Stimulated activated CD4-positive, alpha-beta T cell treated with anti-CD3 and anti-CD28 coated beads, Interleukin-4, amount 100 ng/mL, for 4 hours (primary cell): ENCODE data around the gene SEMA6A.

ENCODE experiments used
- DNase-seq, 2 experiments: peaks; one replicate each; pipeline ENCODE4 v3.0.0-alpha.2; 2020

SEMA6A gene

DNA sequence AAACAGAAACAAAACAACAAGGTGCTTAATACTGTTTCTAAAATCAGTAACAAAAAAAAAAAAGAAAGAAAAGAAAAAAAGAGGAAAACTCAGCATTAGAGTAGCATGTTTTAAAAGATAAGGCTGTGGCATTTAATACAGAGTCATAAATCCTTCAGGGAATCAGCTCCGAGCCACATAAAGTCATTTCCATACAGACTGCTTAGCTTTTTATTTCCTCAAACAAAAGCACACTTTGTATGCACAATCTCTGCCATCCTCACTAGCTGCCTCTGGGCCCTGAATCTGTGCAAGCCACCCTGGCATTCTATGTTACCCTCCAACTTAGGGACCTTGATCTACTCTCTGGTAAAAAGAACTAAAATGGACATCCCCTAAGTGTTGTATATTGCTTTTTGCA lies 87.6 kb downstream of the SEMA6A start:
- DNase-seq = no peak

- DNase-seq = no peak
Observed at GRCh38 chr5:116486588-116486987, 88.0 kb downstream of the SEMA6A start.

DNA sequence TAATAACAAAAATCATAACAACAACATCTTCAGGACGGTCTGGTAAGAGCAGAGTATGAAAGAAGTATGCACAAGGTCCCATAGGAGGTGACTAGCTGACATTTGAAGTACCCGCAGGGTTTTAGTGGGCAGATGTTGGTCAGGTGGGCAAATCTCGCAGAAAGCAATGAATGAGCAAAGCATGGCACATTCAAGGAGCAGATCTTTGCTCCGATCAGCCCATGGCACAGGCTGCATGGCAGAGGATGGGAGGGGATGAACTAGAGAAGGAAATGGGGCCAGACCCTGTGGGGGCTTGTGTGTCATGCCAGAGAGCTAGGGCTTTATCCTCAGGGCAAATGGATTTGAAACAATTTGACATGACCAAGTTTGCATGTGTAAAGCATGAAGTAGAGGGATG lies 90.0 kb downstream of the SEMA6A start:
- no peak for DNase-seq

GRCh38 chr5:116482394-116482793 lies 92.2 kb downstream of the SEMA6A start:
- no peak for DNase-seq

DNA sequence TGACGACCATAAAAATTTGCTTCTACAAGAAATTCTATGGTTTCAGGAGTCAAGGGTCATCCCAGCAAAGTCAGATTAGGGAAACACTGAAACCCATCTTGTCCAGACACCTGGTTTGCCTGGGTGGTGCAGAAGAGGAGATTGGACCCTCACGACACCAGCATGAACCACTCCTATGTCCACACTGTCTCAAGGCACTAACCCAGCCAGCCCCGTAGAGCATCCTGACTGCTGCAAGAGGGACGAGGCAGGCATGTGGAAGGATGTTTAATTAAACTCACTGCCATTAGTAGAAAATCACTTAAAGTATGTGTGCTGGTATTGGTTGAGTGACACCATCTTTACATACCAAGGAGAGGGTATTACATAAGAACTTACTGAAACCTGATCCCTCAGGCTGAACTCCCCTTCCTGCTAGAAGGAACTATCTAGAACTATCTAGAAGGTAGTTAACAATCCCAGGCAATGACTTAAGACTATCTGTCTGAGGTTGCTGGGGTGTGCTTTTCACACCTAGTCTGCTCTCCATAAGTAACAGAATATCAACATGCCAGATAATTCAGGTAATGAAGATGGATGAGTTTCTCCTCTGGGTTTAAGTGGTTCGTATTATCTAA lies 93.6 kb downstream of the SEMA6A start:
- no peak for DNase-seq

- no peak for DNase-seq
Observed at GRCh38 chr5:116479776-116480675, 94.6 kb downstream of the SEMA6A start.

GRCh38 chr5:116478491-116478890 lies 96.1 kb downstream of the SEMA6A start:
- no peak for DNase-seq

GRCh38 chr5:116476897-116477537 lies 97.6 kb downstream of the SEMA6A start:
- DNase-seq = no peak

DNA sequence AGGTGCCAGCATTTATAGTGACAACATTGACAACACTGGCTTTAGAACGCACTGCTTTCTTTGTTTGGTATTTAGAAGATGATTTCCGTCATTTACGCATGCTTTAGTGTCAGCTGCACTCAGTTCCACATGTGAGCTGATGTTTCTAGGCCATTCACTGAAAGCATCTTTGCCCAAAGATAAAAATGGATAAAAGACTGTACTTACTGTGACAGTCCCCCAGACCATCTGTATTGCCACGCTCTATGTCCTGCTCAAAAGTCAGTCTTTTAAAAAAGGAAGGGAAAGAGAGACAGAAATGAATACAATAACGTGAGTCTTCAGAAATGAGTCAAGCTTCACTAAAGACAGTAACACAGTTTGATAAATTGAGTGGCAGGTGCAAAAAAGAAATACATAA lies 99.3 kb downstream of the SEMA6A start:
- no peak for DNase-seq

DNA sequence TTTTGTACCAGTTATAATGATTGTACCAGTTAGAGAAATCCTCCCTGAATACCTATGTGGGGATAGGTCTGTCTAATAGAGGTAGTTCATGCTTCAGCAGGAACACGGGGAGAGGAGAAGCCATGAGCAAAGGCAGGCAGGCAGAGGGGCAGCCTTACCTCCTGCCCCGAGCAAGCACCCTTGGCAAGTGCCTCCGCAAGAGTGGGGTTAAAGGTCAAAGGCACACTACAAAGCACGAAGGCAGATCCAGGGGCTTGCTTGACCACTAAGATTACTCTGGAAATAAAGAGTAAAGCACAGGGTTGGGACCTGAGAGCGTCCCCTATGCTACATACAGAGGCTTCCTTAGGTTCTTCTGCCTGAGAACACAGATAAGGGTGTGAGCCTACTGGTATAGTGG lies 100.9 kb downstream of the SEMA6A start:
- DNase-seq = no peak

DNA sequence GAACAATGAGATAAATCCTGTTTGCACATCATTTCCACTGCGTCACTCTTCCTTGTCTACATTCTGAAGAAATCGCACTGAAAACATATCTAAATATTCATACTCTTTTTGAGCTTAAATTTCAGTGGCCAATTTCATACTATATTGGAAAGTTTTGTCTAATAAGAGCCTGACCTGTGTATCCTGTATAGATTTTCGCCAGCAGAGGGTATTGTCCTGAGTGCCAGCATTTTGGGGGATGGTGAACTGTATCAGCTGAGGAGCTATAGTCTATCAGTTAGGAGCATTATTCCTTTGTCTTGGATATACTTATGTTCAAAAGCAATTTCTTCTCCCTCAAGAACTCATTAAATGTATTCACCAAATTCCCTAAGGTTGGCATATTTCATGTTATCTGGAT lies 102.3 kb downstream of the SEMA6A start:
- no peak for DNase-seq

- no peak for DNase-seq
Observed at GRCh38 chr5:116469631-116470030, 105.0 kb downstream of the SEMA6A start.

DNA sequence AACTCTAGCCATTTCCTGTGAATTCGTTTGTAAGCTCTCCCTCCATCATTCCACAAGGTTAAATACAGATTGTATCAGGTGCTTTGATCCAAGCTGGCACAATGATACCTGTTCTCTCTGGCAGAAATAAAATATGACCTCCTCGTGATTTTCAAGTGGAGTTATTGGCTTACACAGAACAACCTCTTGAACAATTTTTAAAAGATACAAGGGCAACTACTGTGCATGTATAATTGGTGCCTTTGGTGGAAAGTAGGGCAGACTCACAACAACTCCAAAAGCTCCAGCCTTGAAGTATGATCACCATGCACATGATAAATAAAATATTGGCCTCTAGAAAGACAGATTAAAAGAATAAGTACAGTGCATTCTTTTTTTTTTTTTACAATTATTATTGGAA lies 106.0 kb downstream of the SEMA6A start:
- no peak for DNase-seq

- DNase-seq = no peak
Observed at GRCh38 chr5:116467465-116467843, 107.2 kb downstream of the SEMA6A start.

DNA sequence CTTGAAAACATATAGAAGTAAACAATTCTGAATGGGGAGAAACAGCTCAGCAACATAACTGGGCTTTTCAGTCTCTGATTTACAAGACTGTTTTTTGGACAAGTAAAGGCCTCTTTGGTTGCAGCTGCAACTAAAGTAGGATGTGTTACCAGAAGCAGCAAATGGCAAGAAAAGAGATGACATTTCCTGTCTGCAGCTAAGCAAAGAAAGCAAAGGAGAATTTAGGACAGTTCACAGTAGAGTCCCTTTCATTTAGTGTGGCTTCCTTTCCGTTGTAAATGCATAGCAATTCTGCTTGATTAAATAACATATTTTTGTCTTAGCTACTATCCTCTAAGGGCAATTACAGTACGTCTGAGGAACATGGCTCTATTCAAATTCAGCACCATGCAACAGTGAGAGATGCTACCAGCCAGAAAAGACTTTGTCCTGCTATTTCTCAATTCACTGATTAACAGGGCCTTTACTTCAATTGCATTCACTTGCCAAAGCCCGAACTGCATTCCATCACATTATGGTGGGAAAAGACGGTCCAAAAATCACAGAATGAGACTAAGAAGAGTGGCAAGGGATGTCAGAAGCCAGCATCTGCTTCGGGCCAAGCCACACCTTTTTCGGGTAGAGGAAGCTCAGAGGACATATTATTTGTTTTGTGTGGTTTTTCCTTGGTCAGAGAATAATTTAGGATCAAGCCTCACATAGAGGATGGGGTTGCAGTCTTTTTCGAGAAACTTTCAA lies 107.7 kb downstream of the SEMA6A start:
- DNase-seq = no peak

- no peak for DNase-seq
Observed at GRCh38 chr5:116465411-116465810, 109.2 kb downstream of the SEMA6A start.

DNA sequence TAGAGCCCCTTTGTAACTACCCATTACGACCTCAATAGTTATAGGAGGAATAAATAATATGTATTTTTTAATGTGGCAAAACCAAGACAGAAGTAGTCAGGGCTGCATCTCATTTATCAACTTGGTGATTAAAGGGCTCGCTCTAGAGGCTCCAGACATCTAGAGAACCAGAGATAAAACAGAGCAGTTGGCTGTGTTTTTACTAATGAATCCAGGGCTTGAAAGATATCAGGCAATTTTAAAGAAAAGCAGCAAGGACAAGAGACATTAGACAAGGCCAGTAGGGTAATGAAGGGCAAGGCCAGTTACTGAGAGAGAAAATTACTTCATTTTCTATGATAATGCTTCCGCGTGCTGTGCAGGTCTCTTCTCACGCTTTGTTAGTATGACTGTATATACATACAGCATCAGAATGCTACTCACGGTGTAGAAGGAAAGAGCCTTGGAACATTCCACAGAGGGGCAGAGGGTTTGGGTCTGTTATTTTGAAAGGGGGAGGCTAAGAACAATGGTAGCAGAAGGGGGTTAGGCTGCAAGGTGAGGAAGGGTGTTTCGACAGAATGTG lies 110.4 kb downstream of the SEMA6A start:
- no peak for DNase-seq

- DNase-seq = no peak
Observed at GRCh38 chr5:116462500-116462899, 112.1 kb downstream of the SEMA6A start.

GRCh38 chr5:116459301-116459700 lies 115.3 kb downstream of the SEMA6A start:
- no peak for DNase-seq

DNA sequence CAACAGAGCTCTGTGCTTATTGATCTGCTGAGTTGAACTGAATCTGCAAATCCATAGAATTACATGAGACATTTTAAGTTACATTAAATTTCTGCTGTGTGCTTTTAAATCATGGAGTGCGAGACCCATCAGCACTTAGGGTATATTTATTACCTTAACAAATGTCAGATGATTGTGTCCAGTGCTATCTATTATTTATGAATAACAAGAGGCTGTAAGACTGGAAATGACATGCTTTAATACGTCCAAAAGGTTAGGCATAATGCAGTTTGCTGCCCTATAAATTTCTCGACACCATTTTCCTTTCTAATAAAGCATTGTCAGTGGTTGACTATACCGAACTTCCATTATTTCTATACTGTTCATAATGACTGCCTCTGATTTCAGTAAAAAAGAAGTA lies 117.6 kb downstream of the SEMA6A start:
- no peak for DNase-seq

- DNase-seq = no peak
Observed at GRCh38 chr5:116456036-116456435, 118.6 kb downstream of the SEMA6A start.

DNA sequence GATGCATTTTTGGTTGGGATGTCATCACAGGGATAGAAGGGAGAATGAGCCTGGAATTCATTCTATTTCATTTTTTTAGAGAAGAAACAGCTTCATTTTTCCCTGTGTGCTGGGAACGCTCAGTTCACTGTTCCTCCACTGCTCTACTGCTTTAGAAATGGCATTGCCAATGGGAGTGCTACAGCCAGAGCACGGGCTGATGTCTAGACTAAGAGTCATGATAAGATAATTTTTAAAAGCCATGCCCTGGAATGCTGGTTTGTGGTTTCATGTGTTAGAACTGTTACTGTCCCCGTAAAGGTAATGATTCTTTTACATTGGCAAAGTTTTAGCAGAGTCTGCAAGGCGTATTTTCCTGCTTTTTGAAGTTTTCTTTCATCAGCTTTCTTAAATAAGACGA lies 119.6 kb downstream of the SEMA6A start:
- DNase-seq = no peak

DNA sequence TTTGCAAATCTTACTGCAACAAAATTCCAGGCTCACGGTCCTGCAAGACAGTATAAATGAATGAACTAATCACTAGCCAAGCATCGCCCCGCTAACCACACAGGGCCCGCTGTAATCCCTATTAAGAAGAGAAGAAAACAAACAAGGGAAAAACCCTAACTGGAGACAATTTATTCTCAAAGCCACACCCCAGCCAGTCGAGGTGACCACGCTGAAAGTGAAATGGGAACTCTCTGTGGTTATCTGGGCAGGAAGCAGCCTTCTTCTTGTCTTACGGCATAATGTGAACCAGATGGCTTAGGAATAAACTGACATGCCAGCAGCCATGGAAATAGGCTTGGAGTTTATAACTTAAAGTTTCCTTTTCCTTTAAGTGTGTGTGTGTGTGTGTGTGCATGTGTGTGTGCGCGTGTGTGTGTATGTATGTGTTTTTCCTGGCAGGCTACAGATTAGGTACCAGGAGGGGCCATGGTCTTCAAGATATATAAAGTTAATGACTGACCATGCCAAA lies 120.2 kb downstream of the SEMA6A start:
- DNase-seq = no peak
